GM18508 (cell line): ENCODE results near the gene KLF16.
"Not testable (repeated sequence)": the region's sequence is repeated elsewhere in the genome, so short reads cannot be mapped to it uniquely, and the experiment has no call there.

ENCODE experiments used
- ATAC-seq: cut with Tn5 transposase; IDR thresholded peaks from one replicate; pipeline ENCODE4 v1.9.1; 2021; ENCODE audit warnings: moderate number of reproducible peaks; ENCODE audit not compliant: insufficient read depth, unreplicated experiment

KLF16 gene

GRCh38 chr19:1863328-1863637, at the start of gene KLF16:
TSS of gene KLF16 (minus strand) at chr19:1863579. CDS start at chr19:1863497, 82 bp downstream.
- ATAC-seq = no peak

DNA sequence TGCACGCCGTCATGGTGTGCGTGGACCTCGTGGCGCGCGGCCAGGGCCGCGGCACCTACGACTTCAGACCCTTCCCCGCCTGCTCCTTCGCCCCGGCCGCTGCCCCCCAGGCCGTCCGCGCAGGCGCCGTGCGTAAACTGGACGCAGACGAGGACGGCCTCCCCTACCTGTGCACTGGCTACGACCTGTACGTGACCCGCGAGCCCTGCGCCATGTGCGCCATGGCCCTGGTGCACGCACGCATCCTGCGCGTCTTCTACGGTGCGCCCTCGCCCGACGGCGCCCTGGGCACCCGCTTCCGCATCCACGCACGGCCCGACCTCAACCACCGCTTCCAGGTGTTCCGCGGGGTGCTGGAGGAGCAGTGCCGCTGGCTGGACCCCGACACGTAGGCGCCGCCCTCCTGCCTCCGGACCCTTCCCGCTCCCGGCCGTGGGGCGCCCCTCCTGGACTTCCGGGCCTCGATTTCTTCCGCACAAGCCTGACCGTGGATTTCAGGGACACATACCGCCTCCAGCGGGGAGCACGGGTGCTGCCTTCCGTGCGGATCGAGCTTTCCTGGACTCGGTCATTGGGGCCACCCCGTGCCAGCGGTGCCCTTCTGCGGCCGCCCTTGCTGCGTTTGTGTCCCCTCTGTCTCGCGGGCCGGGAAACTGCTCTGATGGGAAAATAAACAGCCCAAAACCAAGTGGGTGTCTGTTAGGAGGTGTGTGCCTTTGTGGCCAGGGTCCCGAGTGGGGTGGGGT, 49.6 kb upstream of the KLF16 start:
- no peak for ATAC-seq

DNA sequence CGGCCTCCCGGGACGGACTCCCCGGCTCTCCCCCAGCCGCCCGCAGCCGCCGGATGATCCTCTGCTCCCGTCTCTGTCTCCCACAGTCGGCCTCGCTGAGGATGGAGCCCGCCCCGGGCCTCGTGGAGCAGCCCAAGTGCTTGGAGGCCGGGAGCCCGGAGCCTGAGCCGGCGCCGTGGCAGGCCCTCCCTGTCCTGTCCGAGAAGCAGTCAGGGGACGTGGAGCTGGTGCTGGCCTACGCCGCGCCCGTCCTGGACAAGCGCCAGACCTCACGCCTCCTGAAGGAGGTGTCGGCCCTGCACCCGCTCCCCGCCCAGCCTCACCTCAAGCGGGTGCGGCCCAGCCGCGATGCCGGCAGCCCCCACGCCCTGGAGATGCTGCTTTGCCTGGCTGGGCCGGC, 48.6 kb upstream of the KLF16 start:
- ATAC-seq = no peak

GRCh38 chr19:1911098-1911497, 47.7 kb upstream of the KLF16 start:
- ATAC-seq = no peak

DNA sequence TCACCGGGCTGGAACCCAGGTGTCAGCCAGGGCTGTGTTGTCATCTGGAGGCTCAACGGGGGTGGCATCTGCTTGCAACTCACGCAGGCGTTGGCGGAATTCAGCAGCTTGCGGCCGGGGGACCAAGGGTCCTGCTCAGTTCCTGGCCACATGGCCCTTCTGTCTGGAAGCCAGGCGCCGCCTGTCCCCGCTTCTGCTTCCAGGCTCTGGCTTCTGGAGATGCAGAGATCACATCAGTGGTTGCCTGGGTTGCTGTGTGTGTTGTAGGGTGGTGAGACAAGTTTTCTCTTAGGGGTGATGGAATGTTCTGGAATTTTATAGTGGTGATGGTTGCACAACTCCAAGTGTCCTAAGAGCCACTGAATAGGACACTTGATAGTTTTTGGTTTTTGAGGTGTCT, 46.8 kb upstream of the KLF16 start:
- no peak for ATAC-seq

DNA sequence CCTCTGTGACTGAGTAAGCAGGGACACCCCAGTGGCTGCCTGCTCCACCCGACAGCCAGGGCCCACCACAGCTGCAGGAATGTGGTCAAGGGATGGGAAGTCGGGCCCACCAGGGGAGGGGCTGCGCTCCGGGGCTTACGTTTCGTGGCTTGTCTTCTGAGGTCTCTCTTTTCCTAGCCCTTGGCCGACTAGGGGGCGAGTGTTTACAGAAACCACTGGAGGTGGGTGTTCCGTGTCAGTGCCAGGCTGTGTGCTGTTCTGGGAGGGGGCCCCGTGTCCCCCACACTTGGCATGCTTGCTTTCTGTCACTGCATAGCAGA, 46.3 kb upstream of the KLF16 start:
- ATAC-seq = no peak

DNA sequence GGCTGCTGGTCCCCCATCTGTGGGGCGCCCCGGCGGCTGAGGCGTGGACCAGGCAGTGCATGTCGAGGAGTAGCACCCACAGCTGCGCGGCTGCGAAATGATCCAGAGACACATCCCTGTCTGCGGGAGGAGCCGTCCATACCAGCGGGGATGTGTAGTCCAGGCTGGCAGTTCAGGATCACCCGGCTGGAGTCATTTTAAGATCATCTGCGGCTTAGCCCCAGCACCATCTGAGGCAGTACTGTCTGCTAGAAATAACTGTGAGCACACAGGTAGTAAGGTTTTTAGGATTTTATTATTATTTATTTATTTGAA, 44.9 kb upstream of the KLF16 start:
- no peak for ATAC-seq

DNA sequence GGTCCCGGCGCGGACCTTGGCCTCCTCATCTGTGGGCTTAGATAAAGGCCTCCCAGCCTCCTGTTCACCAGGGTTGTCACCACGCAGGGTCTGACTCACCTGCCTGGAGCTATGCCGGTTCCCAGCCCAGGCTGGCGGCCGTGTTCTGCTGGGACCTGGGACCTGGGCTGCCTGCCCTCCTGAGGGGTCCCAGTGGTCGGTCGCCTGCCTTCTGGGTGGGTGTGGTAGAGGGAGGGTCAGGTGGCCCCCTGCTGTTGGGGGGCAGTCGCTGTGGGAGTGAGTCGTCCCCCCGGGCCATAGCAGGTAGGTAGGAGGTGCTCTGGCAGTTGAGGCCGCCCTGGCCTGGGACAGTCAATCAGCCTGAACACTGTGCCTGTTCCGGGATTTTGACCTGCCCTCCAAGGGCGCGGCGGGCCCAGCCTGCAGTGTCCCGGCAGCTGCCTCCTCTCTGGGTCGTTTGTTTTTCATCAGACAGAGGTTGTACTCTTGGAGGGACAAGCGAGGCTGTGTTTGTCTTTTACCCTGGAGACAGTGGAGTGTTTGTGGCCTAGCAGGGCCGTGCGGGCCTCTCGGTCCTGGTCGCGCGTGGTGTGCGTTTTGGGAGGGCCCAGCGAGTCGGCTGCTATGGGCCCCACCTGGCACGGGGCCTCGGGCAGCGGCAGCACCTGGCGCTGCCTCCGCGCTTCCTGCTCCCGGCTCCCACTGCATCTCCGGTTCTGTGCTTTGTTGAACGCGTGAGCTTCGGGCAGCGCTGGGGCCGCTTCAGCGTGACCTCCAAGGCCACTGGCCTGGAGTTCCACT, 44.4 kb upstream of the KLF16 start:
- ATAC-seq = no peak

DNA sequence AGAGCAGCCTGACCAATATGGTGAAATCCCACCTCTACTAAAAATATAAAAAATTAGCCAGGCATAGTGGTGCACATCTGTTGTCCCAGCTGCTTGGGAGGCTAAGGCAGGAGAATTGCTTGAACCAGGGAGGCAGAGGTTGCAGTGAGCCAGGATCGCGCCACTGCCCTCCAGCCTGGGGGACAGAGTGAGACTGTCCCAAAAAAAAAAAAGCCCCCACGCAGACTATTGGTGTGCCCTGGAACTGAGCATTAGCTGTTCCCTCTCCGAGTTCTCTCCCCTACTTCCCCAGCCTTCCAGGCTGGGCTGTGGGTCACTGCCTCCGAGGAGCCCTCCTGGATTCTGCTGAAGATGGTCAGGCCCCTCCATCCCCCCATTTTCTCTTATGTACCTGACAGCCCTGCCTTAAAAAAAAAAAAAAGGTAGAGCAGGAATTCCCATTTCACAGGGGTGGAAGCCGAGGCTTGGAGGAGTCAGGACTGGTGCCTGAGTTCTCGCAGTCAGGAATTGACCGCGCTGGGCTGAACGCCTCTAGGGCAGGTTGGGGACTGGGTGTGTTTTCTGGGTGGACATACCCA, 43.7 kb upstream of the KLF16 start:
- no peak for ATAC-seq

- no peak for ATAC-seq
These were observed 42.5 kb upstream of the KLF16 start for GRCh38 chr19:1905863-1906375.

GRCh38 chr19:1905110-1905862, 41.9 kb upstream of the KLF16 start, which contains the start of the genes ADAT3 and SCAMP4:
TSS of gene ADAT3 (plus strand) at chr19:1905399. CDS start at chr19:1912048, 6,649 bp downstream.
TSS of gene SCAMP4 (plus strand) at chr19:1905399. CDS start at chr19:1915020, 9,621 bp downstream.
- ATAC-seq = no peak

DNA sequence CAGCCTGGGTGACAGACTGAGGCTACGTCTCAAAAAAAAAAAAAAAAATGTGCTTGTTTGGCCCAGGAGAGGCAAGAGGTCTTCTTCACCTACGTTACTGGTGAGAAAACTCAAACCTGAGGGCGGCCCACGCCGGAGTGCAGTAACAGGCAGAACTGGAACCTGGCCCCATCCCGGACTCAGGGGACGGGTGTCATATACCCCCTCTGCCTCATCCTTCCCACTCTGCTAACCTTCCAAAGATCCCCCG, 41.4 kb upstream of the KLF16 start:
- ATAC-seq = no peak

DNA sequence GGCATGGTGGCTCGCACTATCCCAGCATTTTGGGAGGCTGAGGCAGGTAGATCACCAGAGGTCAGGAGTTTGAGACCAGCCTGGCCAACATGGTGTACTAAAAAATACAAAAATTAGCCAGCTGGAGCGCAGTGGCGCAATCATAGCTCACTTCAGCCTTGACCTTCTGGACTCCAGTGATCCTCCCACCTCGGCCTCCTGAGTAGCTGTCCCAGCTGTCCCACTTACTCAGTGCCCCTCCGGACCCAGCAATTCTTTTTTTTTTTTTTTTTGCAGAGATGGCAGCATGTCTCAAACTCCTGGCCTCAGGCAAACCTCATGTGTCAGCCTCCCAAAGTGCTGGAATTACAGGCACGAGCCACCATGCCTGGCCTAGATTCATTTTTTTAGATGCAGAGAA, 39.5 kb upstream of the KLF16 start:
- ATAC-seq = no peak

DNA sequence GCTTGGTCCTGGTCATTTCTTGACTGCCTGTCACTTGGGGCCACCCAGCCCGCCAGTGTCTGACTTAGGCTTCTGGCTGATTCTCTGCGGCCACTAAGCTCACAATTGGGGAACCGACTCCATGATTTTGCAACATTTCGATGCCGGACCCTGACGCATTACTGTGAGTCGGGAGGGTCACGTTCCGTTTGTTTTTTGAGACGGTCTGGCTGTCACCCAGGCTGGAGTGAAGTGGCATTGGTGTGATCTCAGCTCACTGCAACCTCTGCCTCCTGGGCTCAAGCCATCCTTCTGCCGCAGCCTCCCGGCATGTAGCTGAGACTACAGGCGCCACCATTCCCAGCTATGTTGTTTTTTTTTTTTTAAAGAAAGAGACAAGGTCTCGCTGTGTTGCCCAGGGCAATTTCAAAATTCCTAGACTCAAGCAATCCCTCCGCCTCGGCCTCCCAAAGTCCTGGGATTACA, 38.6 kb upstream of the KLF16 start:
- ATAC-seq = no peak

DNA sequence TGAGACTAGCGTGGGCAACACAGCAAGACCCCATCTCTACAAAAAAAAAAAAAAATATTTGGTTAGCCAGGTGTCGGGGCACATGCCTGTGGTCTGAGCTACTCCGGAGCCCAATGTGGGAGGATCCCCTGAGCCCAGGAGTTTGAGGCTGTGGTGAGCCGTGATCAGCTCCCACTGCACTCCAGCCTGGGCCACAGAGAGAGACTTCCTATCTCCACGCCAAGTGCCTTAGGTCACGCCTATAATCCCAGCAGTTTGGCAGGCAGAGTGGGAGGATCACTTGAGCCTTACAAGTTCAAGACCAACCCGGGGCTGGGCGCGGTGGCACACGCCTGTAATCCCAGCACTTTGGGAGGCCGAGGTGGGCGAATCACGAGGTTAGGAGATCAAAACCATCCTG, 33.1 kb upstream of the KLF16 start:
- ATAC-seq = no peak

GRCh38 chr19:1893791-1894190, 30.4 kb upstream of the KLF16 start:
- no peak for ATAC-seq

GRCh38 chr19:1889907-1890306, 26.5 kb upstream of the KLF16 start:
- no peak for ATAC-seq

GRCh38 chr19:1888385-1888784, 25.0 kb upstream of the KLF16 start:
- ATAC-seq = no peak

- not testable (repeated sequence) for ATAC-seq
These were observed 23.0 kb upstream of the KLF16 start for GRCh38 chr19:1886360-1886759.

- ATAC-seq = not testable (repeated sequence)
These were observed 22.2 kb upstream of the KLF16 start, which contains the start of gene ABHD17A for GRCh38 chr19:1885398-1886119. TSS of gene ABHD17A (minus strand) at chr19:1885496. CDS start at chr19:1881566, 3,930 bp downstream.
